ENCODE data around the gene NEK2. TPM values are rescaled to one million over a fixed set of nuclear protein-coding genes. Genes with fewer than 3 reads are reported as not detected.

The NEK2 gene
- total RNA-seq, 1 experiment from 2014 or later, result 50.2 TPM

GRCh38 chr1:211613951-211614350 lies 61.5 kb downstream of the NEK2 start:
- Histone ChIP-seq H3K79me2 (ENCODE audit: insufficient read depth, low read length) (no peaks in the 10 kb centered on the region), H2AFZ (ENCODE audit: low read depth, low read length, poor library complexity, severe bottlenecking) (peak overlapping the region; percentile 82), H3K27me3 (ENCODE audit: insufficient read depth, low read length) (no peaks in the 10 kb centered on the region), H3K9me3 (ENCODE audit: control insufficient read depth in 1 of 2, insufficient read depth in 1 of 2, low read depth in 1 of 2, low read length in 2 of 2) (no peaks in the 10 kb centered on the region), H4K20me1 (ENCODE audit: insufficient read depth) (no peaks in the 10 kb centered on the region), H3K36me3 (ENCODE audit: control insufficient read depth in 1 of 2, insufficient read depth in 2 of 2, low read length in 2 of 2) (no peaks in the 10 kb centered on the region), H3K4me2 (ENCODE audit: low read length) (peak overlapping the region; percentile 58; the same call in 1 of the 2 replicates), H3K4me1 (ENCODE audit: control insufficient read depth in 1 of 2, insufficient read depth in 2 of 2, low read length in 2 of 2) (peaks cover 8 to 15% of the 10 kb centered on the region in 2 experiments; a peak in 3 of 4 replicates), H3K9ac (ENCODE audit: low read length) (no peak overlapping the region), H3K27ac (ENCODE audit: low read depth, low read length) (no peak overlapping the region), H3K9me2 (ENCODE audit: insufficient read depth) (no peaks in the 10 kb centered on the region), H3K4me3 (replicated peaks in 1 of 2; ENCODE audit: low read depth in 1 of 2, low read length in 2 of 2) (no peak overlapping the region)
- no TSS peak for BruUV-seq (replicated peaks)
- POLR2A ChIA-PET, result no interaction called here
- intact Hi-C loops (cut with micrococcal nuclease), result no loop called here
- RAD21 ChIA-PET (ENCODE audit: low non-redundant PET in 1 of 2, low total read pairs in 2 of 2, uncharacterized antibody in 2 of 2, unreplicated experiment in 2 of 2), result no interaction called here
- 0 out of 2 replicates have a peak, but pooled peaks have one; percentile 6 for TF ChIP-seq CBX3 (IDR thresholded peaks at IDR 0.05; ENCODE audit: low read depth)
- TF ChIP-seq ZBTB33 (IDR thresholded peaks at IDR 0.05; ENCODE audit: extremely low read depth, insufficient replicate concordance, low read length), result no peak
- no peak for TF ChIP-seq ZNF274 (IDR thresholded peaks at IDR 0.05; ENCODE audit: low read depth, low read length)
- CTCF ChIA-PET, result no interaction called here
- ATAC-seq, result no peak
- no peak for DNase-seq (ENCODE audit: low read depth, low spot score)

GRCh38 chr1:211613108-211613947 lies 62.1 kb downstream of the NEK2 start:
- intact Hi-C loops (cut with micrococcal nuclease), result no loop called here
- CTCF ChIA-PET, result no interaction called here
- TF ChIP-seq FOSL1 (IDR thresholded peaks at IDR 0.05; ENCODE audit: low read depth) (peak; percentile 47), EZH2 (IDR thresholded peaks at IDR 0.05) (no peak), MAX (IDR thresholded peaks at IDR 0.05) (peak; percentile 31; the same call in 1 of the 2 replicates), REST (IDR thresholded peaks at IDR 0.05; ENCODE audit: low read depth) (no peak), ELF1 (IDR thresholded peaks at IDR 0.05; ENCODE audit: borderline replicate concordance, low read depth) (no peak), JUND (IDR thresholded peaks at IDR 0.05) (no peak), SRF (IDR thresholded peaks at IDR 0.05; ENCODE audit: low read depth) (no peak), CBX3 (IDR thresholded peaks at IDR 0.05; ENCODE audit: low read depth) (peak; percentile 48; the same call in 1 of the 2 replicates), RAD21 (IDR thresholded peaks at IDR 0.05; ENCODE audit: low read depth) (no peak), YY1 (IDR thresholded peaks at IDR 0.05; ENCODE audit: extremely low read depth, insufficient replicate concordance, low read depth, low read length) (no peak), CEBPB (IDR thresholded peaks at IDR 0.05; ENCODE audit: low read depth) (0 out of 2 replicates have a peak, but pooled peaks have one; percentile 14)
- no peaks in the 10 kb centered on the region for H4K20me1 ChIP-seq (ENCODE audit: insufficient read depth)
- no peak overlapping the region for H3K4me3 ChIP-seq (replicated peaks in 1 of 2; ENCODE audit: low read depth in 1 of 2, low read length in 2 of 2)
- RAD21 ChIA-PET (ENCODE audit: low non-redundant PET in 1 of 2, low total read pairs in 2 of 2, uncharacterized antibody in 2 of 2, unreplicated experiment in 2 of 2), result no interaction called here
- no peaks in the 10 kb centered on the region for H3K79me2 ChIP-seq (ENCODE audit: insufficient read depth, low read length)
- no peak overlapping the region for H3K27ac ChIP-seq (ENCODE audit: low read depth, low read length)
- H3K9me2 ChIP-seq (ENCODE audit: insufficient read depth), result no peaks in the 10 kb centered on the region
- no peak overlapping the region for H3K9ac ChIP-seq (ENCODE audit: low read length)
- H3K4me2 ChIP-seq (ENCODE audit: low read length), result peak overlapping the region; percentile 58
- peaks cover 8 to 15% of the 10 kb centered on the region in 2 experiments; a peak in 3 of 4 replicates for H3K4me1 ChIP-seq (ENCODE audit: control insufficient read depth in 1 of 2, insufficient read depth in 2 of 2, low read length in 2 of 2)
- BruUV-seq (replicated peaks), result no TSS peak
- H3K27me3 ChIP-seq (ENCODE audit: insufficient read depth, low read length), result no peaks in the 10 kb centered on the region
- no peak for DNase-seq (ENCODE audit: low read depth, low spot score)
- POLR2A ChIA-PET, result no interaction called here
- peak; percentile 82 for ATAC-seq
- H3K36me3 ChIP-seq (ENCODE audit: control insufficient read depth in 1 of 2, insufficient read depth in 2 of 2, low read length in 2 of 2), result no peaks in the 10 kb centered on the region
- H2AFZ ChIP-seq (ENCODE audit: low read depth, low read length, poor library complexity, severe bottlenecking), result peak overlapping the region; percentile 82
- H3K9me3 ChIP-seq (ENCODE audit: control insufficient read depth in 1 of 2, insufficient read depth in 1 of 2, low read depth in 1 of 2, low read length in 2 of 2), result no peaks in the 10 kb centered on the region
